T-helper 17 cell (primary cell): ENCODE data around the gene ZNF438. TPM values are rescaled to one million over a fixed set of nuclear protein-coding genes. Genes with fewer than 3 reads are reported as not detected.
A peak's percentile ranks its signal among the peaks of the same experiment; 100 is the strongest.

Experiments used
- ATAC-seq: fragments of 150-1000 bp; cut with Tn5 transposase; 2 replicates; pipeline ENCODE4 v1.10.0; 2021; ENCODE audit warnings: mild to moderate bottlenecking, moderate library complexity
- DNase-seq, 3 donors: peaks; one replicate each; pipeline versions ENCODE4 v3.0.0 to v3.0.0-alpha.2; 2020 to 2021
- H3K9me3 ChIP-seq: one replicate; pipeline ENCODE4 v1.7.0; 2013; ENCODE audit warnings: low read length, mild to moderate bottlenecking; ENCODE audit not compliant: control insufficient read depth, poor library complexity, severe bottlenecking
- H3K27ac Mint-ChIP-seq: one replicate; pipeline ENCODE4 v1.8.0; 2022; ENCODE audit warnings: mild to moderate bottlenecking, moderate library complexity, mixed read lengths
- H3K27me3 Mint-ChIP-seq: one replicate; pipeline ENCODE4 v1.8.0; 2022; ENCODE audit warnings: mixed read lengths
- H3K36me3 Mint-ChIP-seq: one replicate; pipeline ENCODE4 v1.8.0; 2022; ENCODE audit warnings: low read depth, mixed read lengths
- H3K4me1 Mint-ChIP-seq: one replicate; pipeline ENCODE4 v1.8.0; 2022; ENCODE audit warnings: mild to moderate bottlenecking, mixed read lengths
- H3K4me3 Mint-ChIP-seq: one replicate; pipeline ENCODE4 v1.8.0; 2022; ENCODE audit warnings: mild to moderate bottlenecking, moderate library complexity, mixed read lengths
- total RNA-seq, 4 donors: library from RNA in 2 of 4; stranded (reverse) in 2 of 4; gene quantifications; one replicate each; pipeline ENCODE4 v1.2.3 and lab custom pipeline; 2022 to 2026

The ZNF438 gene
- total RNA-seq (1 to 10 TPM; 3.1 to 3.7 TPM), total RNA-seq (lab: John Stamatoyannopoulos, UW) (5.7 to 7.4 reads per million in 2 donors)

GRCh38 chr10:31031558-31032257 lies at the start of gene ZNF438:
TSS of gene ZNF438 (minus strand) at chr10:31031865. CDS start at chr10:30877034, 154,831 bp downstream.
- H3K27me3 Mint-ChIP-seq, result no peaks in the 10 kb centered on the region
- H3K4me1 Mint-ChIP-seq, result peaks cover 17% of the 10 kb centered on the region
- peak within 1 kb of the TSS; percentile 91 for H3K27ac Mint-ChIP-seq
- H3K9me3 ChIP-seq, result no peaks in the 10 kb centered on the region
- H3K4me3 Mint-ChIP-seq, result peak within 1 kb of the TSS; percentile 92
- peak; percentile 95 to 96 (median 96) for DNase-seq
- peak; percentile 82 for ATAC-seq
- peaks cover 3% of the 10 kb centered on the region for H3K36me3 Mint-ChIP-seq

GRCh38 chr10:31076610-31076988 lies 44.9 kb upstream of the ZNF438 start:
- no peak for DNase-seq
- no peaks in the 10 kb centered on the region for H3K9me3 ChIP-seq
- Mint-ChIP-seq H3K4me1 (peaks cover 2% of the 10 kb centered on the region), H3K4me3 (no peak overlapping the region), H3K36me3 (peaks cover 2% of the 10 kb centered on the region), H3K27me3 (peaks cover 60% of the 10 kb centered on the region), H3K27ac (no peak overlapping the region)
- no peak for ATAC-seq

- H3K4me3 Mint-ChIP-seq, result no peak overlapping the region
- ATAC-seq, result no peak
- H3K9me3 ChIP-seq, result no peaks in the 10 kb centered on the region
- H3K4me1 Mint-ChIP-seq, result peaks cover 2% of the 10 kb centered on the region
- H3K27me3 Mint-ChIP-seq, result peaks cover 64% of the 10 kb centered on the region
- H3K36me3 Mint-ChIP-seq, result peaks cover 2% of the 10 kb centered on the region
- no peak overlapping the region for H3K27ac Mint-ChIP-seq
- DNase-seq, result no peak
Measured at GRCh38 chr10:31075881-31076609, 44.4 kb upstream of the ZNF438 start.

GRCh38 chr10:31075434-31075833 lies 43.8 kb upstream of the ZNF438 start:
- Mint-ChIP-seq H3K36me3 (peaks cover 2% of the 10 kb centered on the region), H3K27ac (no peak overlapping the region), H3K4me1 (peaks cover 2% of the 10 kb centered on the region), H3K4me3 (no peak overlapping the region), H3K27me3 (peaks cover 64% of the 10 kb centered on the region)
- DNase-seq (no peak), ATAC-seq (no peak)
- H3K9me3 ChIP-seq, result no peaks in the 10 kb centered on the region

- no peaks in the 10 kb centered on the region for H3K9me3 ChIP-seq
- peaks cover 65% of the 10 kb centered on the region for H3K27me3 Mint-ChIP-seq
- peaks cover 2% of the 10 kb centered on the region for H3K36me3 Mint-ChIP-seq
- DNase-seq (no peak), ATAC-seq (no peak)
- no peak overlapping the region for H3K27ac Mint-ChIP-seq
- H3K4me1 Mint-ChIP-seq, result no peaks in the 10 kb centered on the region
- no peak overlapping the region for H3K4me3 Mint-ChIP-seq
Measured at GRCh38 chr10:31074722-31075086, 43.0 kb upstream of the ZNF438 start.

DNA sequence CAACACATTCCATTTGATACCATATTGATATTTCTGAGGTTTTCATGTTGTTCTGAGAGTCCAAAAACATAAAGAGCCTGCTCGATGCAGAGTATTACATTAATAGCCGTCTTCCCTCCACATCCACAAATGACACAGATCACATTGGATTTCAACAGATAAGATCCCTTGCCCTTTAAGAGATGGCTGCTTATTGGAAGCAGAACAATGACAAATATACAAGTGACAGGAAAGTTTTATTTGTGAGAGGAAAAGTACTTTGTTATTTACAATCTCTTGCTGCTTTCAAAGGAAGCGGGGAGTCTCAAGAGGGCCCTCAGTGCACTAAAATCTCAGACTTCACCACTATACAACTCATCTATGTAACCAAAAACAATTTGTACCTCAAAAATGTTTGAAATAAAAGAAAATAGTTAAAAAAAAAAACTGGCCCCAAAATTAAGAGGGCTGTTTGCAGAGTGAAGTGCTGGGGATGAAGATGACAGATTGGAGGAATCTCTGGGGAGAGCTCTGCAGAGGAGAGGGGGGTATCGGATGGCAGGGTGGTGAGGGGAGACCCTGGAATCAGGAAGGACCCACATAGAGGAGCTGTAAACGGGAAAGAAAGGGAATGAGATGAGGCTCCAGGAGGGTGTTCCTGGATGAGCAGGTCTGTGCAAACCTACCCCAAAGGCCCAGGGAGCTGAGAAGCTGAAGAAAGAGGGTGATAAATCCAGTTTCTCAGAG lies 42.5 kb upstream of the ZNF438 start:
- peaks cover 2% of the 10 kb centered on the region for H3K36me3 Mint-ChIP-seq

DNA sequence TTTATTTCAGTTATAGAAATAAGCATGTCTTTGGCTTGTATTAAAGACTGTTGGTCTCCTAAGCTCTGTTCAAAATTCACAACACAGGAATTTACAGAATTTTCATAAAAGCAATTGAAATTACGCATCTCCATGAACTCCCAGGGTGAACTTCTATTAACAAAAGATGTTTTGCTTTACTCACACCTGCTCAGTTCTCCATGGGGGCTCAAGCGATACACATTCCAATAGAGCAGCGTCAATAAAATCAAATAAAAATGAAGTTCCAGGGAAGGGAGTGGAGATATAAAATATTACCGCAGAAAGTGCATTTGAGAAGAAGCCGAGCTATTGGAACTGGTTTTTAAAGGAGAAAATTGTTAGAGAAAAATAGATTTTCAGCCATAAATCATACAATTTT lies 41.5 kb upstream of the ZNF438 start:
- ATAC-seq (no peak), DNase-seq (no peak)
- H3K9me3 ChIP-seq, result no peaks in the 10 kb centered on the region
- Mint-ChIP-seq H3K36me3 (peaks cover 2% of the 10 kb centered on the region), H3K4me1 (no peaks in the 10 kb centered on the region), H3K27me3 (peaks cover 63% of the 10 kb centered on the region), H3K27ac (no peak overlapping the region), H3K4me3 (no peak overlapping the region)

More for the DNA sequence above, 42.5 kb upstream of the ZNF438 start:
- Mint-ChIP-seq H3K27me3 (peaks cover 63% of the 10 kb centered on the region), H3K4me3 (no peak overlapping the region), H3K4me1 (no peaks in the 10 kb centered on the region), H3K27ac (peak overlapping the region; percentile 62)
- no peak for ATAC-seq
- DNase-seq, result no peak
- no peaks in the 10 kb centered on the region for H3K9me3 ChIP-seq

DNA sequence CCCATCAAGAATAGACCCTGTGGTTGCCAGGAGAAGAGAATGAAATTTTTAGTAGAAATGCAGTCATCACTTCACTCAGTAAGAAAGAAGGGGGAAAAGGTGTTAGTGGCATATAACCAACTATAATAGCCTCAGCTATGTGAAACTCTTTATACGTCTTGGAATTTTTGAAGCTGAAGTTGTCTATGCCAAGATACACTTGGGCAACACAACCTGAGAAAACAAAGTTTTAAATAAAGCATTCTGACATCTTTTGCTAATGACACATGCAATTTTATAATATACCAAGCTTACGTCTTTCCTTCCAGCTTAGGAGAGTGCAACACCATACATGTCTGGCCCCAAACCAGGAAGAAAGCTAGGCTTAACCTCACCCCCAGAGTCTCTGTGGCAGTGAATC lies 40.8 kb upstream of the ZNF438 start:
- H3K27ac Mint-ChIP-seq, result no peak overlapping the region
- H3K27me3 Mint-ChIP-seq, result peaks cover 69% of the 10 kb centered on the region
- no peak for ATAC-seq

GRCh38 chr10:31071232-31072005 lies 39.8 kb upstream of the ZNF438 start:
- Mint-ChIP-seq H3K27me3 (peaks cover 74% of the 10 kb centered on the region), H3K4me1 (no peaks in the 10 kb centered on the region), H3K36me3 (peaks cover 2% of the 10 kb centered on the region), H3K4me3 (no peak overlapping the region), H3K27ac (no peak overlapping the region)
- no peaks in the 10 kb centered on the region for H3K9me3 ChIP-seq
- DNase-seq (no peak), ATAC-seq (no peak)

More for the DNA sequence above, 40.8 kb upstream of the ZNF438 start:
- H3K4me1 Mint-ChIP-seq, result no peaks in the 10 kb centered on the region
- no peak overlapping the region for H3K4me3 Mint-ChIP-seq
- peaks cover 2% of the 10 kb centered on the region for H3K36me3 Mint-ChIP-seq
- DNase-seq, result no peak
- H3K9me3 ChIP-seq, result no peaks in the 10 kb centered on the region

- Mint-ChIP-seq H3K27me3 (peaks cover 74% of the 10 kb centered on the region), H3K27ac (no peak overlapping the region), H3K4me3 (no peak overlapping the region), H3K4me1 (no peaks in the 10 kb centered on the region), H3K36me3 (peaks cover 2% of the 10 kb centered on the region)
- ATAC-seq, result no peak
- DNase-seq, result no peak
- no peaks in the 10 kb centered on the region for H3K9me3 ChIP-seq
Measured at GRCh38 chr10:31070691-31071090, 39.0 kb upstream of the ZNF438 start.

DNA sequence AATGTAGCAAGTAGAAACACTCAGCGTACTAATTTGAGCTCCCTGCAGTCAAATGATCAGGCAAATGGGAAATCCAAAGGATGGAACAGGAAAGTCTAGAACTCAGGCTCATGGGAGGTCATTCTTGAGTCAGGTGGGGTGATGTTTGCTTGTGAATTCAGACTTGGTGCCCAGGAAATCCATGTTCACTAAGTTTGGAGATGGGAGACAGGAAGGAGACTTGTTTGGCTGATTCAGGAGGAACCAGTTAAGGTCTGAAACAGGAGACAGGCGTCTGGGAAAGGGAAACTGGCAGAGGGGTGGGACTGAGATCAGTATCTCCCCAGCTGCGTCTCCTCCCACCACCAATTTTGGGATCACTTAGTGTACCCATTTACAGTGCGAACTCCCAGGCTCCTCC lies 38.4 kb upstream of the ZNF438 start:
- ATAC-seq, result no peak
- Mint-ChIP-seq H3K4me1 (no peaks in the 10 kb centered on the region), H3K27ac (no peak overlapping the region), H3K4me3 (no peak overlapping the region), H3K36me3 (peaks cover 2% of the 10 kb centered on the region), H3K27me3 (peaks cover 81% of the 10 kb centered on the region)
- no peaks in the 10 kb centered on the region for H3K9me3 ChIP-seq
- DNase-seq, result no peak

DNA sequence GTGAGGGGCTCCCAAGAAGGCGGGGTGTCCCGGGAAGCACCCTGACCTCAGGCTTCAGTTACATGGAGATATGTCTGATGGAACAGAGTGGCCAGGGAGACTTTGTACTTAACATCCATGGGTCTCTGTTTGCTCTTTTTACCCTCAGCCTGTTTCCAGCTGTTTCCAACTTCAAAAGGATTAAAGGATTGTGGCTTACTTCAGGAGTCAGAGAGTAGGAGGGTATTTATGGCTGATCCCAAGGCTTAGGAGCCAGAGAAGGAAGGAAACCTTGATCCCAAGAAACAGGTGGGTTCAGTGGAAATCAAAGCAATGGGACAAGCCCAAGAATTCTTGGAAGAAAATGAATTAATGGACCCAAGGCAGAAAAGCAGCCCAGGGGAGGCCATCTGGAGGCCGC lies 37.7 kb upstream of the ZNF438 start:
- H3K9me3 ChIP-seq, result no peaks in the 10 kb centered on the region
- Mint-ChIP-seq H3K4me1 (no peaks in the 10 kb centered on the region), H3K36me3 (peaks cover 2% of the 10 kb centered on the region), H3K27me3 (peaks cover 79% of the 10 kb centered on the region), H3K27ac (no peak overlapping the region), H3K4me3 (no peak overlapping the region)
- DNase-seq (no peak), ATAC-seq (no peak)

GRCh38 chr10:31064348-31064747 lies 32.7 kb upstream of the ZNF438 start:
- Mint-ChIP-seq H3K4me1 (no peaks in the 10 kb centered on the region), H3K27ac (no peak overlapping the region), H3K4me3 (no peak overlapping the region), H3K27me3 (peaks cover 56% of the 10 kb centered on the region), H3K36me3 (no peaks in the 10 kb centered on the region)
- no peaks in the 10 kb centered on the region for H3K9me3 ChIP-seq
- ATAC-seq (no peak), DNase-seq (no peak)
